ENCODE results near the gene SERPINA3. TPM values are rescaled to one million over a fixed set of nuclear protein-coding genes. Genes with fewer than 3 reads are reported as not detected.

Gene SERPINA3
- not detected in 2 replicates for total RNA-seq (2013; cell fraction: nucleolus; rRNA removed)
- total RNA-seq (2014; rRNA removed) (not detected in 2 replicates), total RNA-seq (2014; rRNA removed; fragmentation: Illumina TruSeq; extraction: Trizol) (not detected in 2 replicates), total RNA-seq (2021) (2.2 and 2.6 TPM in 2 replicates), polyA plus RNA-seq (2011; rRNA removed) (not detected in 2 replicates), polyA plus RNA-seq (2014; fragmentation: Illumina TruSeq; extraction: Trizol) (not detected in 2 replicates), polyA plus RNA-seq (2014; fragmentation: Nextera tagmentation; extraction: Ambion mirVana) (not detected), polyA plus RNA-seq (2014; rRNA removed) (not detected in 2 replicates), polyA plus RNA-seq (2016; fragmentation: Nextera tagmentation; extraction: Ambion mirVana) (not detected), polyA minus RNA-seq (2011; rRNA and poly(A)+ RNA removed) (not detected in 2 replicates), Bru-seq, nascent RNA (percentile 27 among the genes with signal in this experiment), BruChase-seq, experiment 1, labeled RNA remaining after a 6-hour chase (percentile 24 among the genes with signal in this experiment), BruChase-seq, experiment 2, labeled RNA remaining after a 2-hour chase (percentile 28 among the genes with signal in this experiment)
- polyA plus RNA-seq (2011; ENCODE audit: low read depth) = not detected
- polyA plus RNA-seq (2011; cell fraction: cytosol; rRNA removed) = 0.03 TPM in 1 of 2 replicates, not detected in the other
- polyA plus RNA-seq (2011; cell fraction: nucleus; rRNA removed) = not detected in 2 replicates
- not detected in 2 replicates for polyA plus RNA-seq (2012)
- polyA minus RNA-seq (2011; cell fraction: cytosol; rRNA and poly(A)+ RNA removed) = not detected in 2 replicates
- polyA minus RNA-seq (2011; cell fraction: nucleus; rRNA and poly(A)+ RNA removed) = not detected in 2 replicates
- long read RNA-seq, experiment 1 = 0 reads
- long read RNA-seq, experiment 2 = 0 reads

- H3K4me1 ChIP-seq (ENCODE audit: control insufficient read depth, insufficient read depth, low read length) = no peaks in the 10 kb centered on the region
- in situ Hi-C loops (cut with MboI) (no loop called here), intact Hi-C loops (cut with micrococcal nuclease; ENCODE audit: unreplicated experiment) (no loop called here)
- ChIA-PET RAD21 (ENCODE audit: unreplicated experiment) (no interaction called here), POLR2A (no interaction called here), SMC1A (ENCODE audit: uncharacterized antibody, unreplicated experiment) (no interaction called here), CTCF (no interaction called here)
- no peak for ATAC-seq
- no peak within 1 kb of the TSS for H3K4me2 ChIP-seq (ENCODE audit: control insufficient read depth, insufficient read depth)
- no peaks in the 10 kb centered on the region for H3K79me2 ChIP-seq (ENCODE audit: control insufficient read depth, insufficient read depth, low read length)
- H3K9ac ChIP-seq (ENCODE audit: control insufficient read depth, insufficient read depth, low read length) = no peak within 1 kb of the TSS; the same call in 1 of the 2 replicates
- FAIRE-seq = no peak
- WGBS (ENCODE audit: insufficient coverage, insufficient replicate concordance, low lambda C conversion rate, missing lambda C conversion rate) = 3% methylated on average over 4 of the region's 4 CpGs
- no peaks in the 10 kb centered on the region; the same call in 2 of the 3 replicates for H3K9me3 ChIP-seq (replicated peaks; ENCODE audit: control insufficient read depth, insufficient read depth, low read length)
- BruUV-seq (replicated peaks) = no TSS peak
- no peaks in the 10 kb centered on the region; a peak in 1 of 4 replicates for H3K27me3 ChIP-seq (replicated peaks in 1 of 2; ENCODE audit: control insufficient read depth in 2 of 2, insufficient read depth in 2 of 2, low read length in 1 of 2)
- no peaks in the 10 kb centered on the region for H3K36me3 ChIP-seq (ENCODE audit: control insufficient read depth in 2 of 2, insufficient read depth in 2 of 2, low read length in 1 of 2)
- no peak within 1 kb of the TSS for H3K27ac ChIP-seq (ENCODE audit: control insufficient read depth, insufficient read depth)
- no peak within 1 kb of the TSS for H3K4me3 ChIP-seq
- no peaks in the 10 kb centered on the region for H4K20me1 ChIP-seq (ENCODE audit: control insufficient read depth, insufficient read depth)
- no peak within 1 kb of the TSS for H2AFZ ChIP-seq (ENCODE audit: control insufficient read depth, low read depth, low read length)
- DNase-seq (ENCODE audit: low read depth, low spot score) = no peak
- TF ChIP-seq, protein P1, sequence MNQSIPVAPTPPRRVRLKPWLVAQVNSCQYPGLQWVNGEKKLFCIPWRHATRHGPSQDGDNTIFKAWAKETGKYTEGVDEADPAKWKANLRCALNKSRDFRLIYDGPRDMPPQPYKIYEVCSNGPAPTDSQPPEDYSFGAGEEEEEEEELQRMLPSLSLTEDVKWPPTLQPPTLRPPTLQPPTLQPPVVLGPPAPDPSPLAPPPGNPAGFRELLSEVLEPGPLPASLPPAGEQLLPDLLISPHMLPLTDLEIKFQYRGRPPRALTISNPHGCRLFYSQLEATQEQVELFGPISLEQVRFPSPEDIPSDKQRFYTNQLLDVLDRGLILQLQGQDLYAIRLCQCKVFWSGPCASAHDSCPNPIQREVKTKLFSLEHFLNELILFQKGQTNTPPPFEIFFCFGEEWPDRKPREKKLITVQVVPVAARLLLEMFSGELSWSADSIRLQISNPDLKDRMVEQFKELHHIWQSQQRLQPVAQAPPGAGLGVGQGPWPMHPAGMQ (IDR thresholded peaks at IDR 0.05; ENCODE audit: borderline replicate concordance) = no peak
- TF ChIP-seq ASH2L (IDR thresholded peaks at IDR 0.05; ENCODE audit: borderline replicate concordance, low read depth) = no peak
- TF ChIP-seq ELK1 (IDR thresholded peaks at IDR 0.05; ENCODE audit: low read depth, low read length) = no peak
- TF ChIP-seq CEBPZ (IDR thresholded peaks at IDR 0.05; ENCODE audit: low read depth, low read length) = no peak
- no peak for TF ChIP-seq RCOR1 (conservative IDR thresholded peaks at IDR 0.05; ENCODE audit: low read depth, low read length)
- no peak for TF ChIP-seq POLR2AphosphoS5 (IDR thresholded peaks at IDR 0.05; ENCODE audit: low read length)
- TF ChIP-seq KAT2A (conservative IDR thresholded peaks at IDR 0.05; ENCODE audit: control insufficient read depth, low read depth, low read length) = no peak
- TF ChIP-seq, protein P2, sequence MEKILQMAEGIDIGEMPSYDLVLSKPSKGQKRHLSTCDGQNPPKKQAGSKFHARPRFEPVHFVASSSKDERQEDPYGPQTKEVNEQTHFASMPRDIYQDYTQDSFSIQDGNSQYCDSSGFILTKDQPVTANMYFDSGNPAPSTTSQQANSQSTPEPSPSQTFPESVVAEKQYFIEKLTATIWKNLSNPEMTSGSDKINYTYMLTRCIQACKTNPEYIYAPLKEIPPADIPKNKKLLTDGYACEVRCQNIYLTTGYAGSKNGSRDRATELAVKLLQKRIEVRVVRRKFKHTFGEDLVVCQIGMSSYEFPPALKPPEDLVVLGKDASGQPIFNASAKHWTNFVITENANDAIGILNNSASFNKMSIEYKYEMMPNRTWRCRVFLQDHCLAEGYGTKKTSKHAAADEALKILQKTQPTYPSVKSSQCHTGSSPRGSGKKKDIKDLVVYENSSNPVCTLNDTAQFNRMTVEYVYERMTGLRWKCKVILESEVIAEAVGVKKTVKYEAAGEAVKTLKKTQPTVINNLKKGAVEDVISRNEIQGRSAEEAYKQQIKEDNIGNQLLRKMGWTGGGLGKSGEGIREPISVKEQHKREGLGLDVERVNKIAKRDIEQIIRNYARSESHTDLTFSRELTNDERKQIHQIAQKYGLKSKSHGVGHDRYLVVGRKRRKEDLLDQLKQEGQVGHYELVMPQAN (conservative IDR thresholded peaks at IDR 0.05) = no peak
Measured at GRCh38 chr14:94612174-94612573, at the start of gene SERPINA3. Gene SERPINA3 (plus strand): TSS chr14:94612391. CDS start chr14:94614442, 2,051 bp downstream.

All from GM12878 (cell line).